GM21447 (cell line): Measurements from ENCODE around the gene MEG3.

Experiments
- ATAC-seq: cut with Tn5 transposase; IDR thresholded peaks from one replicate; pipeline ENCODE4 v1.9.1; 2021; ENCODE audit not compliant: unreplicated experiment

Gene MEG3

GRCh38 chr14:100825713-100826331 lies at the start of gene MEG3:
TSS of gene MEG3 (plus strand) at chr14:100826118.
- no peak for ATAC-seq

GRCh38 chr14:100776681-100777365 lies 49.1 kb upstream of the MEG3 start:
- ATAC-seq, result no peak

- ATAC-seq, result no peak
These were observed 48.5 kb upstream of the MEG3 start for GRCh38 chr14:100777366-100777817.

GRCh38 chr14:100777818-100778525 lies 47.9 kb upstream of the MEG3 start:
- no peak for ATAC-seq

- ATAC-seq, result no peak
These were observed 47.4 kb upstream of the MEG3 start for GRCh38 chr14:100778526-100778882.

GRCh38 chr14:100778951-100779690 lies 46.8 kb upstream of the MEG3 start:
- ATAC-seq, result no peak

GRCh38 chr14:100779691-100780080 lies 46.2 kb upstream of the MEG3 start:
- ATAC-seq, result no peak

- ATAC-seq, result no peak
These were observed 45.7 kb upstream of the MEG3 start for GRCh38 chr14:100780246-100780645.

GRCh38 chr14:100780646-100781355 lies 45.1 kb upstream of the MEG3 start:
- no peak for ATAC-seq

- no peak for ATAC-seq
These were observed 44.0 kb upstream of the MEG3 start for GRCh38 chr14:100781952-100782351.

GRCh38 chr14:100782516-100783320 lies 43.2 kb upstream of the MEG3 start:
- ATAC-seq, result no peak

GRCh38 chr14:100783630-100784370 lies 42.1 kb upstream of the MEG3 start:
- no peak for ATAC-seq

GRCh38 chr14:100784523-100785337 lies 41.2 kb upstream of the MEG3 start:
- no peak for ATAC-seq

- ATAC-seq, result no peak
These were observed 40.6 kb upstream of the MEG3 start for GRCh38 chr14:100785338-100785615.

- no peak for ATAC-seq
These were observed 40.3 kb upstream of the MEG3 start for GRCh38 chr14:100785626-100786025.

GRCh38 chr14:100786131-100786530 lies 39.8 kb upstream of the MEG3 start:
- no peak for ATAC-seq

- no peak for ATAC-seq
These were observed 39.2 kb upstream of the MEG3 start for GRCh38 chr14:100786576-100787219.

- no peak for ATAC-seq
These were observed 38.3 kb upstream of the MEG3 start for GRCh38 chr14:100787659-100788058.
